ENCODE results near the gene SPATA45. TPM values are rescaled to one million over a fixed set of nuclear protein-coding genes. Genes with fewer than 3 reads are reported as not detected.

The SPATA45 gene
- total and polyA plus RNA-seq, 4 donors, result not detected

DNA sequence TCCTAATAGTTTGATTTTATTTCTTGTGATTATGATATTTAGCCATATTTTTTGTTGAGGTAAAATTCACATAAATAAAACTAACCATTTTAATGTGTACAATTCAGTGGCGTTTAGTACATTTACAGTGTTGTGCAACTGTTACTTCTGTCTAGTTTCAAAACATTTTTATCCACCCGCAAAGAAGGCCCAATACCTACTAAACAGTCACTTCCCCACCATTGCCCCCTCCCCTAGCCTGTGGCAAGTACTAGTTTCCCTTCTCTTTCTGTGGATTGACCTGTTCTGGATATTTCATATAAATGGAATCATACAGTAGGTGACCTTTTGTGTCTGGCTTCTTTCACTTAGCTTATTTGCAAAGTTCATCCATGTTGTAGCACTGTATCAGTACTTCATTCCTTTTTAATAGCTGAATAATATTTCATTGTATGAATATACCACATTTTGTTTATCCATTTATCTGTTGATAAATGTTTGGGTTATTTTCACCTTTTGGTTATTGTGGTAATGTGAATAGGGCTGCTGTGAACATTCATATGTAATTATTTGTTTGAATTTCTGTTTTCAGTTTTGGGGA is 14.8 kb upstream of the SPATA45 start:
- WGBS, 2 donors, result 35 to 74% methylated on average over 2 of the region's 2 CpGs
- TF ChIP-seq, protein P1, sequence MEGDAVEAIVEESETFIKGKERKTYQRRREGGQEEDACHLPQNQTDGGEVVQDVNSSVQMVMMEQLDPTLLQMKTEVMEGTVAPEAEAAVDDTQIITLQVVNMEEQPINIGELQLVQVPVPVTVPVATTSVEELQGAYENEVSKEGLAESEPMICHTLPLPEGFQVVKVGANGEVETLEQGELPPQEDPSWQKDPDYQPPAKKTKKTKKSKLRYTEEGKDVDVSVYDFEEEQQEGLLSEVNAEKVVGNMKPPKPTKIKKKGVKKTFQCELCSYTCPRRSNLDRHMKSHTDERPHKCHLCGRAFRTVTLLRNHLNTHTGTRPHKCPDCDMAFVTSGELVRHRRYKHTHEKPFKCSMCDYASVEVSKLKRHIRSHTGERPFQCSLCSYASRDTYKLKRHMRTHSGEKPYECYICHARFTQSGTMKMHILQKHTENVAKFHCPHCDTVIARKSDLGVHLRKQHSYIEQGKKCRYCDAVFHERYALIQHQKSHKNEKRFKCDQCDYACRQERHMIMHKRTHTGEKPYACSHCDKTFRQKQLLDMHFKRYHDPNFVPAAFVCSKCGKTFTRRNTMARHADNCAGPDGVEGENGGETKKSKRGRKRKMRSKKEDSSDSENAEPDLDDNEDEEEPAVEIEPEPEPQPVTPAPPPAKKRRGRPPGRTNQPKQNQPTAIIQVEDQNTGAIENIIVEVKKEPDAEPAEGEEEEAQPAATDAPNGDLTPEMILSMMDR (IDR thresholded peaks at IDR 0.05; ENCODE audit: control extremely low read depth, extremely low read depth), result no peak
- Histone ChIP-seq H3K9me3 (ENCODE audit: control insufficient read depth in 4 of 4, insufficient read depth in 3 of 4, low read length in 3 of 4) (no peaks in the 10 kb centered on the region), H3K4me1 (ENCODE audit: control insufficient read depth in 5 of 5, insufficient read depth in 5 of 5, low read length in 5 of 5) (peaks cover 0 to 12% (median 6%) of the 10 kb centered on the region in 5 donors), H3K36me3 (ENCODE audit: control insufficient read depth in 4 of 4, insufficient read depth in 4 of 4, low read length in 4 of 4) (peaks cover 0 to 9% (median 5%) of the 10 kb centered on the region in 4 donors), H3K9ac (ENCODE audit: insufficient read depth in 1 of 2, low read length in 2 of 2) (no peak overlapping the region), H3K27me3 (ENCODE audit: control insufficient read depth in 3 of 3, insufficient read depth in 3 of 3, low read length in 2 of 3) (no peaks in the 10 kb centered on the region), H3K4me3 (no peak overlapping the region), H3K27ac (ENCODE audit: low read depth in 1 of 2, low read length in 1 of 2) (no peak overlapping the region)
- ATAC-seq (ENCODE audit: insufficient read depth, low FRiP score) (no peak), DNase-seq (no peak)

- Histone ChIP-seq H3K27ac (ENCODE audit: low read depth in 1 of 2, low read length in 1 of 2) (peak overlapping the region in 1 of 2 donors; percentile 17), H3K36me3 (ENCODE audit: control insufficient read depth in 4 of 4, insufficient read depth in 4 of 4, low read length in 4 of 4) (peaks cover 0 to 9% (median 5%) of the 10 kb centered on the region in 4 donors), H3K9me3 (ENCODE audit: control insufficient read depth in 4 of 4, insufficient read depth in 3 of 4, low read length in 3 of 4) (no peaks in the 10 kb centered on the region), H3K4me1 (ENCODE audit: control insufficient read depth in 5 of 5, insufficient read depth in 5 of 5, low read length in 5 of 5) (peaks cover 0 to 12% (median 9%) of the 10 kb centered on the region in 5 donors), H3K27me3 (ENCODE audit: control insufficient read depth in 3 of 3, insufficient read depth in 3 of 3, low read length in 2 of 3) (no peaks in the 10 kb centered on the region), H3K9ac (ENCODE audit: insufficient read depth in 1 of 2, low read length in 2 of 2) (no peak overlapping the region), H3K4me3 (no peak overlapping the region)
- DNase-seq (peak in 1 of 3 donors; percentile 6), ATAC-seq (ENCODE audit: insufficient read depth, low FRiP score) (no peak)
- TF ChIP-seq, protein P1 (IDR thresholded peaks at IDR 0.05; ENCODE audit: control extremely low read depth, extremely low read depth), result no peak
- 69 to 82% methylated on average over 5 of the region's 5 CpGs for WGBS, 2 donors
Observed at GRCh38 chr1:212860713-212861581, 13.5 kb upstream of the SPATA45 start.

GRCh38 chr1:212858461-212859265 is 11.2 kb upstream of the SPATA45 start:
- Histone ChIP-seq H3K4me1 (ENCODE audit: control insufficient read depth in 5 of 5, insufficient read depth in 5 of 5, low read length in 5 of 5) (peaks cover 0 to 12% (median 9%) of the 10 kb centered on the region in 5 donors), H3K27ac (ENCODE audit: low read depth in 1 of 2, low read length in 1 of 2) (peak overlapping the region; percentile 49 to 88), H3K36me3 (ENCODE audit: control insufficient read depth in 4 of 4, insufficient read depth in 4 of 4, low read length in 4 of 4) (peaks cover 0 to 9% (median 3%) of the 10 kb centered on the region in 4 donors), H3K9me3 (ENCODE audit: control insufficient read depth in 4 of 4, insufficient read depth in 3 of 4, low read length in 3 of 4) (no peaks in the 10 kb centered on the region), H3K27me3 (ENCODE audit: control insufficient read depth in 3 of 3, insufficient read depth in 3 of 3, low read length in 2 of 3) (no peaks in the 10 kb centered on the region), H3K9ac (ENCODE audit: insufficient read depth in 1 of 2, low read length in 2 of 2) (peak overlapping the region; percentile 27 to 66), H3K4me3 (peak overlapping the region; percentile 90)
- TF ChIP-seq, protein P1 (IDR thresholded peaks at IDR 0.05; ENCODE audit: control extremely low read depth, extremely low read depth), result no peak
- WGBS, 2 donors, result 5 to 7% methylated on average over 41 to 54 of the region's 54 CpGs
- ATAC-seq (ENCODE audit: insufficient read depth, low FRiP score) (peak; percentile 5), DNase-seq (peak in 2 of 3 donors; percentile 40 to 46)

All from lung (tissue), 12 donors.